Activated T-cell treated with anti-CD3 and anti-CD28 coated beads, Interleukin-2, amount 50 U/mL, for 4 hours (primary cell): ENCODE results near the gene ATRN. TPM values are rescaled to one million over a fixed set of nuclear protein-coding genes. Genes with fewer than 3 reads are reported as not detected.

Experiments used
- ATAC-seq, 2 donors: fragments of 200-7000 bp; cut with Tn5 transposase; one replicate each; pipeline ENCODE4 v1.10.0; 2021
- DNase-seq: peaks from one replicate; pipeline ENCODE4 v3.0.0-alpha.2; 2020
- H3K27me3 Mint-ChIP-seq: one replicate; pipeline ENCODE4 v1.8.0; 2021; ENCODE audit warnings: low read depth, mixed read lengths
- H3K36me3 Mint-ChIP-seq: one replicate; pipeline ENCODE4 v1.8.0; 2022; ENCODE audit warnings: mixed read lengths; ENCODE audit not compliant: insufficient read depth
- H3K4me1 Mint-ChIP-seq: one replicate; pipeline ENCODE4 v1.8.0; 2021; ENCODE audit warnings: low read depth, mixed read lengths
- H3K4me3 Mint-ChIP-seq: one replicate; pipeline ENCODE4 v1.8.0; 2021; ENCODE audit warnings: mild to moderate bottlenecking, moderate library complexity, mixed read lengths
- H3K9me3 Mint-ChIP-seq: one replicate; pipeline ENCODE4 v1.8.0; 2021; ENCODE audit warnings: mixed read lengths
- total RNA-seq, 3 donors: library from RNA; stranded (reverse); gene quantifications; one replicate each; pipeline ENCODE4 v1.2.1, GENCODE V29; 2021

ATRN gene
- total RNA-seq, 3 donors from 2014 or later = 12.3 to 12.5 (median 12.3) TPM

- no peaks in the 10 kb centered on the region for H3K9me3 Mint-ChIP-seq
- H3K36me3 Mint-ChIP-seq = no peaks in the 10 kb centered on the region
- H3K4me3 Mint-ChIP-seq = no peak overlapping the region
- H3K4me1 Mint-ChIP-seq = no peaks in the 10 kb centered on the region
- no peak for ATAC-seq
- no peak for DNase-seq
- no peaks in the 10 kb centered on the region for H3K27me3 Mint-ChIP-seq
Measured at GRCh38 chr20:3692706-3693294, 222.0 kb downstream of the ATRN start.

- no peaks in the 10 kb centered on the region for H3K36me3 Mint-ChIP-seq
- ATAC-seq (no peak), DNase-seq (no peak)
- no peak overlapping the region for H3K4me3 Mint-ChIP-seq
- no peaks in the 10 kb centered on the region for H3K27me3 Mint-ChIP-seq
- no peaks in the 10 kb centered on the region for H3K4me1 Mint-ChIP-seq
- H3K9me3 Mint-ChIP-seq = no peaks in the 10 kb centered on the region
Measured at GRCh38 chr20:3693376-3693775, 222.6 kb downstream of the ATRN start.

GRCh38 chr20:3694864-3695263 lies 224.0 kb downstream of the ATRN start:
- no peaks in the 10 kb centered on the region for H3K4me1 Mint-ChIP-seq
- DNase-seq (no peak), ATAC-seq (no peak)
- no peaks in the 10 kb centered on the region for H3K27me3 Mint-ChIP-seq
- H3K9me3 Mint-ChIP-seq = no peaks in the 10 kb centered on the region
- no peaks in the 10 kb centered on the region for H3K36me3 Mint-ChIP-seq
- H3K4me3 Mint-ChIP-seq = no peak overlapping the region

GRCh38 chr20:3696200-3696599 lies 225.4 kb downstream of the ATRN start:
- Mint-ChIP-seq H3K9me3 (no peaks in the 10 kb centered on the region), H3K4me3 (no peak overlapping the region), H3K27me3 (no peaks in the 10 kb centered on the region), H3K36me3 (no peaks in the 10 kb centered on the region), H3K4me1 (no peaks in the 10 kb centered on the region)
- DNase-seq (no peak), ATAC-seq (no peak)

GRCh38 chr20:3696745-3697587 lies 226.1 kb downstream of the ATRN start:
- ATAC-seq = peak in 1 of 2 donors; percentile 21
- DNase-seq = no peak
- Mint-ChIP-seq H3K36me3 (no peaks in the 10 kb centered on the region), H3K27me3 (no peaks in the 10 kb centered on the region), H3K4me3 (no peak overlapping the region), H3K4me1 (no peaks in the 10 kb centered on the region), H3K9me3 (no peaks in the 10 kb centered on the region)

- H3K4me1 Mint-ChIP-seq = no peaks in the 10 kb centered on the region
- no peaks in the 10 kb centered on the region for H3K9me3 Mint-ChIP-seq
- ATAC-seq (no peak), DNase-seq (no peak)
- H3K27me3 Mint-ChIP-seq = no peaks in the 10 kb centered on the region
- no peak overlapping the region for H3K4me3 Mint-ChIP-seq
- no peaks in the 10 kb centered on the region for H3K36me3 Mint-ChIP-seq
Measured at GRCh38 chr20:3697588-3698305, 226.9 kb downstream of the ATRN start.

- ATAC-seq (no peak), DNase-seq (no peak)
- Mint-ChIP-seq H3K36me3 (no peaks in the 10 kb centered on the region), H3K27me3 (peaks cover 4% of the 10 kb centered on the region), H3K4me3 (no peak overlapping the region), H3K4me1 (no peaks in the 10 kb centered on the region), H3K9me3 (no peaks in the 10 kb centered on the region)
Measured at GRCh38 chr20:3698591-3699001, 227.8 kb downstream of the ATRN start.

- H3K27me3 Mint-ChIP-seq = peaks cover 4% of the 10 kb centered on the region
- H3K9me3 Mint-ChIP-seq = no peaks in the 10 kb centered on the region
- DNase-seq (no peak), ATAC-seq (no peak)
- H3K36me3 Mint-ChIP-seq = no peaks in the 10 kb centered on the region
- H3K4me1 Mint-ChIP-seq = no peaks in the 10 kb centered on the region
- no peak overlapping the region for H3K4me3 Mint-ChIP-seq
Measured at GRCh38 chr20:3699037-3699436, 228.2 kb downstream of the ATRN start.

Other genes starting within 250 kb of the ATRN start
- 1 to 10 TPM; 1.3 to 3.1 (median 1.4) TPM for gene SLC4A11, start 231.8 kb upstream of the ATRN start, total RNA-seq
- 1 to 10 TPM in 1 of 3 donors, under 1 TPM in 2; 0.78 to 1.1 (median 0.79) TPM for gene DNAAF9, start 63.3 kb upstream of the ATRN start, total RNA-seq
- gene GFRA4, start 192.4 kb downstream of the ATRN start, total RNA-seq = not detected
- gene ADAM33, start 211.0 kb downstream of the ATRN start, total RNA-seq = not detected
- under 1 TPM; 0.05 TPM for gene SIGLEC1, start 241.6 kb downstream of the ATRN start, total RNA-seq